ENCODE results near the gene CD44.

DNA sequence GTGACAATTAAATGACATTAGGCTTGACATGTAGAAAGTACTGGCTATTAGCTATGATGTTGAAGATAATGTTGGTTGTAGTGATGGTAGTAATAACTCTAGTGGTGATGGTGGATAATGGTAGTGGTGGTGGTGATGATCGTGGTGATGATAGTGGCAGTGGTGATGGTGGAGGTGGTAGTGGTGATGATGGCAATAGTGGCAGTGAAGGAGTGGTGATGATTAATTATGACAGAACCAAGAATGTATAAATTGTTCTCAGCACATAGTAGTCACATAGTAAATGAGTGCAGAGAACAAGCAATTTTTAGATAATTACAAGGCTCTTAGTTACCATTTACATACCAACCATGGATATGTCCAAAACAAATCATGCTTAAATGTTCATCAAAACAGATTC, 5.3 kb upstream of the CD44 start:
- TF ChIP-seq, protein P1, sequence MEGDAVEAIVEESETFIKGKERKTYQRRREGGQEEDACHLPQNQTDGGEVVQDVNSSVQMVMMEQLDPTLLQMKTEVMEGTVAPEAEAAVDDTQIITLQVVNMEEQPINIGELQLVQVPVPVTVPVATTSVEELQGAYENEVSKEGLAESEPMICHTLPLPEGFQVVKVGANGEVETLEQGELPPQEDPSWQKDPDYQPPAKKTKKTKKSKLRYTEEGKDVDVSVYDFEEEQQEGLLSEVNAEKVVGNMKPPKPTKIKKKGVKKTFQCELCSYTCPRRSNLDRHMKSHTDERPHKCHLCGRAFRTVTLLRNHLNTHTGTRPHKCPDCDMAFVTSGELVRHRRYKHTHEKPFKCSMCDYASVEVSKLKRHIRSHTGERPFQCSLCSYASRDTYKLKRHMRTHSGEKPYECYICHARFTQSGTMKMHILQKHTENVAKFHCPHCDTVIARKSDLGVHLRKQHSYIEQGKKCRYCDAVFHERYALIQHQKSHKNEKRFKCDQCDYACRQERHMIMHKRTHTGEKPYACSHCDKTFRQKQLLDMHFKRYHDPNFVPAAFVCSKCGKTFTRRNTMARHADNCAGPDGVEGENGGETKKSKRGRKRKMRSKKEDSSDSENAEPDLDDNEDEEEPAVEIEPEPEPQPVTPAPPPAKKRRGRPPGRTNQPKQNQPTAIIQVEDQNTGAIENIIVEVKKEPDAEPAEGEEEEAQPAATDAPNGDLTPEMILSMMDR (IDR thresholded peaks at IDR 0.05) = no peak
- no peak for TF ChIP-seq POLR2A (IDR thresholded peaks at IDR 0.05)
